Tibial artery (tissue), 4 donors: Measurements from ENCODE around the gene INPP5A.

Experiments used
- DNase-seq, 2 donors: peaks; one replicate each; pipeline ENCODE4 v3.0.0-alpha.2; 2019
- H3K27ac ChIP-seq, 2 donors: fragments of 200-600 bp; sonication (generic) in 1 of 2; 1 replicate in 1 of 2; 2 replicates in 1 of 2; pipeline ENCODE4 v1.5.1; 2018 to 2019; ENCODE audit warnings: mild to moderate bottlenecking in 1 of 2
- H3K27me3 ChIP-seq, 2 donors: fragments of 200-600 bp; sonication (generic) in 1 of 2; one replicate each; pipeline versions ENCODE4 v1.5.1 to v1.6.0; 2016 to 2019
- H3K36me3 ChIP-seq, 3 donors: fragments of 200-600 bp; sonication (generic) in 2 of 3; one replicate each; pipeline ENCODE4 v1.5.1; 2016 to 2019; ENCODE audit warnings: mild to moderate bottlenecking in 2 of 3
- H3K4me1 ChIP-seq, 4 donors: fragments of 200-600 bp; sonication (generic) in 2 of 4; 1 replicate in 3 of 4; 2 replicates in 1 of 4; pipeline ENCODE4 v1.5.1; 2016 to 2019
- H3K4me3 ChIP-seq, 2 donors: fragments of 200-600 bp; sonication (generic) in 1 of 2; 1 replicate in 1 of 2; 2 replicates in 1 of 2; pipeline ENCODE4 v1.5.1; 2018 to 2019; ENCODE audit warnings: mild to moderate bottlenecking in 2 of 2
- H3K9me3 ChIP-seq, 3 donors: fragments of 200-600 bp; sonication (generic) in 1 of 3; one replicate each; pipeline ENCODE4 v1.5.1; 2016 to 2019
- CTCF ChIP-seq, 2 experiments: fragments of 200-600 bp in 1 of 2; fragments of 450-650 bp in 1 of 2; IDR thresholded peaks; one replicate each; pipeline ENCODE4 v1.5.1; 2017 to 2019; ENCODE audit warnings: antibody characterized with exemption in 2 of 2, mild to moderate bottlenecking in 1 of 2, moderate library complexity in 1 of 2
- intact Hi-C: fragments of 100-400 bp; cut with DNase I; formaldehyde crosslinking; loops from one replicate; pipeline ENCODE4 v1.15.0; 2023; ENCODE audit warnings: low total_unique reads

Gene INPP5A

GRCh38 chr10:132705943-132706342 lies 168.4 kb downstream of the INPP5A start:
- Histone ChIP-seq H3K4me3 (no peak overlapping the region), H3K36me3 (peaks cover 30 to 64% (median 44%) of the 10 kb centered on the region in 3 donors), H3K27ac (no peak overlapping the region), H3K27me3 (no peaks in the 10 kb centered on the region), H3K9me3 (peaks cover 0 to 16% (median 3%) of the 10 kb centered on the region in 3 donors), H3K4me1 (peaks cover 0 to 8% (median 2%) of the 10 kb centered on the region in 4 donors)
- no peak for DNase-seq
- no peak for TF ChIP-seq CTCF (IDR thresholded peaks at IDR 0.05)
- intact Hi-C loops: no loop called here

GRCh38 chr10:132706701-132707100 lies 169.1 kb downstream of the INPP5A start:
- peaks cover 0 to 16% (median 3%) of the 10 kb centered on the region in 3 donors for H3K9me3 ChIP-seq
- DNase-seq: peak in 1 of 2 donors; percentile 64
- no peak overlapping the region for H3K4me3 ChIP-seq
- no peaks in the 10 kb centered on the region for H3K27me3 ChIP-seq
- TF ChIP-seq CTCF (IDR thresholded peaks at IDR 0.05): no peak
- peaks cover 0 to under 1% (median 0%) of the 10 kb centered on the region in 4 donors for H3K4me1 ChIP-seq
- intact Hi-C loops: no loop called here
- no peak overlapping the region for H3K27ac ChIP-seq
- peaks cover 35 to 67% (median 52%) of the 10 kb centered on the region in 3 donors for H3K36me3 ChIP-seq

GRCh38 chr10:132707121-132707775 lies 169.7 kb downstream of the INPP5A start:
- Histone ChIP-seq H3K4me1 (no peaks in the 10 kb centered on the region), H3K36me3 (peaks cover 35 to 73% (median 55%) of the 10 kb centered on the region in 3 donors), H3K27ac (no peak overlapping the region), H3K4me3 (no peak overlapping the region), H3K9me3 (peaks cover 0 to 16% (median 3%) of the 10 kb centered on the region in 3 donors), H3K27me3 (no peaks in the 10 kb centered on the region)
- TF ChIP-seq CTCF (IDR thresholded peaks at IDR 0.05): no peak
- peak in 1 of 2 donors; percentile 49 for DNase-seq
- intact Hi-C loops: no loop called here

GRCh38 chr10:132707776-132708171 lies 170.2 kb downstream of the INPP5A start:
- H3K27me3 ChIP-seq: no peaks in the 10 kb centered on the region
- no peak overlapping the region for H3K4me3 ChIP-seq
- no peak overlapping the region for H3K27ac ChIP-seq
- H3K36me3 ChIP-seq: peaks cover 35 to 73% (median 55%) of the 10 kb centered on the region in 3 donors
- no peak for TF ChIP-seq CTCF (IDR thresholded peaks at IDR 0.05)
- no peaks in the 10 kb centered on the region for H3K4me1 ChIP-seq
- peak in 1 of 2 donors; percentile 60 for DNase-seq
- peaks cover 0 to 16% (median 3%) of the 10 kb centered on the region in 3 donors for H3K9me3 ChIP-seq
- intact Hi-C loops: no loop called here

- intact Hi-C loops: no loop called here
- no peak for TF ChIP-seq CTCF (IDR thresholded peaks at IDR 0.05)
- Histone ChIP-seq H3K27me3 (no peaks in the 10 kb centered on the region), H3K9me3 (peaks cover 0 to 16% (median 3%) of the 10 kb centered on the region in 3 donors), H3K4me1 (no peaks in the 10 kb centered on the region), H3K4me3 (no peak overlapping the region), H3K36me3 (peaks cover 35 to 73% (median 57%) of the 10 kb centered on the region in 3 donors), H3K27ac (no peak overlapping the region)
- DNase-seq: peak in 1 of 2 donors; percentile 61
Observed at GRCh38 chr10:132708441-132708840, 170.9 kb downstream of the INPP5A start.
